HuH-7 (cell line): ENCODE measurements around the gene CCDC177.

Experiments
- DNase-seq: peaks from one replicate; pipeline ENCODE4 v3.0.0; 2011; ENCODE audit warnings: low spot score

Gene CCDC177

DNA sequence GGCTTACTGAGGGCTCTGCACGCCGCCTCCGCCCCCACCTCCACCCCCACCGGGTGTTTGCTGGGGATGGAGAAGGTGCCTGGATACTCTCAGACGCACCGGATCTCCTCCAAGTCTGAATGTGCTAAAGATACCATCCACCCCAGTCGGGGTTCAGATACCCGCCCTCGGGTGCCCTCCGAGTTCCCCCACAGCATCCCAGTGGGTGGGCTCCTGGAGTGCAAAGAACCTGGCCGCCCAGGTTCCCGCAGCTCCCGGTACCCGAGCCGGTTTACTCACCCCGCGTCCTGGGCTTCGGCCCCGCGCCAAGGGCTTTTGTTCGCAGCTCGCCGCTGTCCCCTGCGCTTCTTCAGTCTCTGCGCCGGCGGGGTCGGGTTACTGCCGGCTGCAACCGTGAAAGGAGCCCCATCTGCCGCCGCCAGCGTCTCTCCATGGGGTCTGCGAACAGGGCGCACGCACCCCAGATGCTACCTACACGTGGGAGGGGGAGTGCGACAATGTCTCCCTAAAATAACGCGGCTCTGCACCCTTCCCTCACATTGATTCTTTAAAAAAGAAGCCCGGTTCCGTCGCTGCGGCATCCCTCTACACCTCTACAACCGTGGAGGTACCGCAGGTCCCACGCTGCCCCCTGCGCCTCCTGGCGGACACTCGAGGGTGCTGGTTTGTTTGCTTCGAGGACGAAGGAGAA lies at the start of gene CCDC177:
TSS of gene CCDC177 (minus strand) at position 609 of the 691 bp plus-strand sequence. CDS start 1,249 bp downstream, outside the sequence.
- DNase-seq: peak; percentile 79

DNA sequence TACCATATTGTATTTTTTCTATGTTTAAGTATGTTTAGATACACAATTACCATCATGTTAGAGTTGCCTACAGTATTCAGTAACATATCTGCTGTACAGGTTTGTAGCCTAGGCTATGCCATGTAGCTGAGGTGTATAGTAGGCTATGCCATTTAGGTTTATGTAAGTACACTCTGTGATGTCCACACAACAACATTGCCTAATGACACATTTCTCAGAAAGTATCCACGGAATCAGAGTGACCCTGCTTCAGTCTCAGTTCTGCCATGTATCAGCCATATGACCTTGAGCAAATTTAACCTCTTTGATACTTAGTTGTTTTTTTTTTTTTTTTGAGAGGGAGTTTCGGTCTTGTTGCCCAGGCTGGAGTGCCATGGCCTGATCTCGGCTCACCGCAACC lies 49.5 kb upstream of the CCDC177 start:
- DNase-seq: no peak

DNA sequence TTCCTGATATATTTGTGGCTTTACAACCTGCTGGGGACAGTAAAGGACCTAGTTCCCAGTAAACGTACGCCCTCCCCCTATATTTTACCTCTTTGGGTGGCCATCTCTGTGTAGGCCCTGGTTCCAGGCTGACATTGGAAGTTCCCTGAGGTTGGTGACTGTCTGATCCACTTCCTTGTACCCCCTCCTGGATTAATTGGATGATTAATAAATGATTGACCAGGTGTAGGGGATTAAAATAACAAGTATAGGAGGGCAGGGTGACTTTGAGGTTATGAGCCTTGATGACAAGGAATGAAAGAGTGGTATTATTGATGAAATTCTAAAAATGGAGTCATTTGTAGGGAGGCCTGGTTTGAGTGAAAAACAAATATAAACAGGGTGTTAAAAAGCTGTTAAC lies 46.3 kb upstream of the CCDC177 start:
- DNase-seq: no peak

DNA sequence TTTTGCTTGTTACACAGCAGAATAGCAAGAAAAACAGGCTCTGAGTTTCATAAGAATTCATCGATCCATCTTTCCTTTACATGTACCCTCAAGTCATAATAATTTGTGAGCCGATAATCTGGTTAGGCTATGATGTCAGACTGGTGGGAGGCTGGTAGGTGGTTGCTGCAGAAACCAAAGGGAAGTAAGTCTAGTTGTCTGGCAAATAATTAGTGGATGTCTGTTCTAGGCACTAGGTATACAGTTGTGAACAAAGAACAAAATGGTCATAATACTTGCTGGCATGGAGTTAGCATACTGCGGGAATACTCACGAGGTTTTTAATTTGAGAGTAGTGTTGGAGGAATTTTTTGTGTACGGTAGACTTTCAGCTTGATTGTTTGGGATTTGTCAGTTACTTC lies 45.5 kb upstream of the CCDC177 start:
- no peak for DNase-seq

DNA sequence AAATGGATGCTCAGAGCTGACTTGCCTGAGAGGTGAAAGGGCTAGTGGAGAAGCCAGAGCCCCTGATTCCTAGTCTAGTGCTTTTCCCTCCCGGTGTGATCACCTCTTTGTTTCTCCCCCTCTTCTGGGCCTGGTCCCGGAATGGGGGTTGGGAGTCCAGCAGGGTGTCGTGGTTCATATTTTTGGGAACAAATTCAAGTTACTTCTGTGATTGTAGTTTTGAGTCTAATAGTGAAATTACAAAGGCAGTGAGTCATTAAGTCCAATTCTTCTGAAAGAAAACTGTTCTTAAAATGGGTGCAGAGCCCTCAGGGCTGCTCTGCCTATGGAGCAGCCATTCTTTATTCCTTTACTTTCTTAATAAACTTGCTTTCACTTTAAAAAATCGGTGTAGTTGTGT lies 44.3 kb upstream of the CCDC177 start:
- no peak for DNase-seq

DNA sequence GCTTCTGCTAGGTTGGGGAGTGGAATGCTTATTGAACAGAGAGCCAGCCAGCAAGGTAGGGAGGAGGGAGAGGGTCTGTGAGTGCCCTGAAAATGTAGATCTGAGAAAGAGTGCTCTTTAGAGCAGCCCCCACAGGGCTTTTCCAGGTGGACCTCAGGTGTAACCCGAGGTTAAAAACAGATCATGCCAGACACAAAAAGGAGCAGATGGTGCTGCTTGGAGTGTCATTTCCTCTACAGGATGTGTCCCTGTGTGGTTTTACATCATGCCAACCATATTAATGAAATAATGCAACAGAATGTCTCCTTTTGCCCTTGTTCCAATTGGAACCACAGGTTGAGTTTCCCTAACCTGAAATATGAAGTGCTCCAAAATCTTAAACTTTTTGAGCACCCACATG lies 43.1 kb upstream of the CCDC177 start:
- DNase-seq: no peak

DNA sequence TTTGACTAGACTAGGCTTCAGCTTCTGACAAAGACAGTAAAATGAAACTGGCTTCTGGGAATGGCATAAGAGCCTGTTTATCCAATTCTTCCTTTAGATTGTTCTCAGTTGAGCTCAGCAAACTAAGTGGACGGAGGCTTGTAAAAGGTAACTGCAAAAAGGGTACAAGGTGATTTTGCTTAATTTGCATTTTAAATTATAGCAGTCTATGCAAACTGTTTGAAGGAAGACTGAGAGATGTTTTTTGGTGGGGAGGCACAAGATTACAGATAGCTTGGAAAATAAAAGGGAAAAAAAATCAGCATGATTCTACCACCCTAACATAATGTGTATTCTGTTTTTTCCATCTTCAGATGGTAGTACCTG lies 41.7 kb upstream of the CCDC177 start:
- DNase-seq: no peak

DNA sequence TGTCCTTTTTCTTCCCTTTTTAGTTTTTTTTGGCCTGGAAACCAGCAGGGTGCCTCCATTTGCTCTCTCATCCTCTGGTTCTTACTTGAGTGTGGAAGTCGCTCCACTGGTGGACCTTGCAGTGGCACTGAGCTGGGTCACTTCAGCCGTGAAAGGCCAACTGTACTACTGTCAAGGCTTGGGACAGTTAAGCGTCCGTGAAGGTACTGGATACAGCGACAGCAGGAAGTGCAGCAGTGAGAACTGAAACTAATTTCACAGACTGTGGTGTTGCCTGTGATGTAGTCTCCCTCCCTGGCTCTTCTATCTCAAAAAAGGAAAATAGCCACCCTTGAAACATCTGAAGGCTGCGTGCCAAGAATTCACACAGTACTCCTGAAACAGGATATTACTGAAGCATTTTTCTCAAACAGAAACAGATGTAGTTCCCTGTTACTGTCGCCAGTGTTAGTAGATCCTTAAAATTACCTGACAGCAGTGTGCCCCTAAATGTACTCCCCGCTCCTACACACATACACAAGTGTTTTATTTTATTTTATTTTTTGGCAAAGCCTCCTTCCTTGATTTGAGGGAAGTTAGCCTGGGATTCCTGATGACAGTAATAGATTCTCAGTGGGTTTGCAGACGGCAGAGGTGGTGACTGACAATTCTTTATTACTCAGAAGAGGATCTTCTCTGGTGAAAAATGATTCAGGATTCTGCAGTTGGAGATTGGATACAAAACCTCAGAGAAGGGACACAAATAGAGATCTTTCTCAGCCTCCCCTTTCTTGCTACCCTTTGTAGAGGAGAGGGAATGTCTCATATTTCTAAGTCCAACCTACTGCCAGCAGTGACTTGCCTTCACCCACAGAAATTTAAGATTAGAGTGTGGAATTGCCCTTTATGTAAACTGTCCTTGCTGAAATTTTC lies 41.1 kb upstream of the CCDC177 start:
- DNase-seq: no peak

DNA sequence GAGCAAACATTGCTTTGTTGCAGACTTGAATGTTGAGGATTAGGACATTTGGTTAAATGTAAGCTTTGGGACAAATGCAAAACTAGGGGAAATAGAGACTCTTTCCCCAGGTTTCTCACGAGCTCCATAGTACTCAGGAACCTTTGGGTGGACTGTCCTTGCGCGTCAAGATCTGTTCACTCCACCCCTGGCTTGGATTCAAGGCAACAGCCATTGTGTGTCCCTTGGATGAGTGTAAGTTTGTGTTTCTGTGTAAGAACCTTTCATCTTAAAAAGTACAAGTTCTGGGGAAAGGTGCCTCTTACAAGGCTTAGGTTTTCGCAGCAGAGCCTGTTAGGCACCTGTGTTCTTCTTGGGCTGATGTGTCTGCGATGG lies 40.4 kb upstream of the CCDC177 start:
- DNase-seq: no peak

DNA sequence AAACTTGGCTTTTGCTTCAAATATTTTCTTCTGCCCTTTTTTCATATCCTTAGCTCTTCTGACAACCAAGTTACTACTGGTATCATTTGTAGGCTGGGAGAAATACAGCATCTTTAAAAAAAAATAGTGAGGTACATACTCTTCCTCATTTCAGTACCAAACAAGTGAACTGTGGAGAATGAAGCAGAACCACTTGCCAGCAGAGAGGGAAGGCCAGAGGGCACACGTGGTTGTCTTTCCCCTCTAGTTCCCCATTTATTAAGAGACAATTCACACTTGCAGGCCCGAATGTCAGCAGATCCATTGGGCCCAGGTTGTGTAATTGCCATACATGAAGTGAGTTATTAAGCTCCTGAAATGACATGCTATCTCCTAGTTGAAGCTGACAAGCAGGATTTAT lies 39.9 kb upstream of the CCDC177 start:
- no peak for DNase-seq

DNA sequence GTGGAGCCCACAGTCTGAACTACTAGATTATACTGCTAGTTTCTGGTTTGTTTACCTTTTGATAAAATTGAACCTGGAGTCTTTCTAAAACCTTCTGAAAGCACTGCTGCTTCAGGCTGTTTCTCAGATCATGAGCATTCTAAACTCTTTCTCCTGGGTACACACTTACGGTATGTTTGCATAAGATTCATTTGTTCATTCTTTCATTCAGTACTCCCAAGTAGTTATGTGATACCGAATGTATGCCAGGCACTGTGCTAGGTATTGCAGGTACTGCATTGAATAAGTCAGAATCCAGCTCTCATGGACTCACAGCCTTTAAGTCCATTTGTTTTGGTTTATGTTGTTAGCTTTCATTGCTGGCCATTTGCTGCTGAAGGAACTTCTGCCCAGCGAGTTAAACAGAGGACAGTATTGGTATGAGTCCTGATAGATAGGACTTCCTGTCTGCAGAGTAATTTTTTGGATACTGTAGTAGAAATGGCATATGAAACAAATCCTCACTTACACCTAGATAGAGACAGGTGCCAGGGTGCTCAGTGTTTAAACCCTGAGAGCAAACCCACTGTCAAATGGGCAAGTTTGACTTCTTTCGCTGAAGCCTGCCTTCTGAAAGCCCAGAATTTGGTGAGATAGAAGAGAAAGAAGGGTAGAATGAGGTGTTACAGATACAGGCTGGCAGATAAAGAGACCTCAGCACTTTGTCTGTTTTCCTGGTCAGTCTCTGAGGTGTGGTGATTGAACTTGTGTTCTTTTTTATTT lies 38.8 kb upstream of the CCDC177 start:
- no peak for DNase-seq

DNA sequence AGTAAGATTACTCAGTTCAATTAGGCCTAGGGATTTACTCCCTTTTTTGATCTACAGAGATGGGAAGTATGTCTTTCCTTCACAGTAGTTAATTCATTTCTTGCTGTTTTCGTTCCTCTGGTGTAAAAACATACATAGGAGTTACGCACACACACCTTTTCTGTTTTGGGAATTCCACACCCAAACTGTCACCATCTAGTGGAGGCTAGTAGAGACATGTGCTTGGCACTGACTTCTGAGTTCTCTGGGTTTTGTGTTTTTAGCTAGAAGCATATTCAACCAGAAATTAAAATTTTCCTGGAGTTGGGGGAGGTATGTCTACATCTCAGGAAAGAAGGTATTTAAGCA lies 38.1 kb upstream of the CCDC177 start:
- DNase-seq: no peak

DNA sequence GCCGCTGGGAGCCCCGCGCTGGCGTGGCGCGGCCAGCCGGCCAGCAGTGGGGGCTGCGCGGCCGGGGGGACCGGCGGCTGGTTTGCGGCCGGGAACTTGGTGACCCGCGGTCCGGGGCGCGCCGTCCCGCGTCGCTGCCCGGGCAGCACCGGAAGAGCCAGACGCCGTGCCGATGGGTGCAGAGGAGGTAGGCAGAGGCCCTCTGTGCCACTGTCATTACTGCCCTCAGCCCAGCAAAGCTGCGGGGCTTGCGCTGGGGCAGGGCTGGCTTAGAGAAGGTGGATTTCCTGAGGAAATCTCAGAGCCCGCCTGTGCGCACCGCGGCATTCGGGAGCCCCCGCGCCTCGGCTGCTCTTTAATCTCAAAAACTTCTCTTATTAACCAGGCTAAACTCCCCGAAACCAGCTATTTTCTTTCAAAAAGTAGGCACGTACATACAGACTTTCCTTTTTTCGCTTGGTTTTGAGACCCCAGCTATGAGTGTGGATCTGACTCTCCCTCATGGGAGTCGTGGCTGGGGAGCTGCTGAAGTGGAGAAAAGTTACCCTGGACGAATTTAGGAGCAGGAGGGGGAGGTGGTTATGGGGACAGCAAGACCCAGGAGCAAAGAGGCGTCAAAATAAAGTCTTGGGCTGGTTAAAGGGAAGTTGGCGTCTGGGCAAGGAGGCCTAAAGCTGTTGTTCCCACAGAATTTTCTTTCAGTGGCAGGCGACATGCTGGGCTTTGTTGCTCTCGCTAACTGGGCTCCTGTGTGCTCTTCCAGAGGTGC lies 37.5 kb upstream of the CCDC177 start:
- no peak for DNase-seq

DNA sequence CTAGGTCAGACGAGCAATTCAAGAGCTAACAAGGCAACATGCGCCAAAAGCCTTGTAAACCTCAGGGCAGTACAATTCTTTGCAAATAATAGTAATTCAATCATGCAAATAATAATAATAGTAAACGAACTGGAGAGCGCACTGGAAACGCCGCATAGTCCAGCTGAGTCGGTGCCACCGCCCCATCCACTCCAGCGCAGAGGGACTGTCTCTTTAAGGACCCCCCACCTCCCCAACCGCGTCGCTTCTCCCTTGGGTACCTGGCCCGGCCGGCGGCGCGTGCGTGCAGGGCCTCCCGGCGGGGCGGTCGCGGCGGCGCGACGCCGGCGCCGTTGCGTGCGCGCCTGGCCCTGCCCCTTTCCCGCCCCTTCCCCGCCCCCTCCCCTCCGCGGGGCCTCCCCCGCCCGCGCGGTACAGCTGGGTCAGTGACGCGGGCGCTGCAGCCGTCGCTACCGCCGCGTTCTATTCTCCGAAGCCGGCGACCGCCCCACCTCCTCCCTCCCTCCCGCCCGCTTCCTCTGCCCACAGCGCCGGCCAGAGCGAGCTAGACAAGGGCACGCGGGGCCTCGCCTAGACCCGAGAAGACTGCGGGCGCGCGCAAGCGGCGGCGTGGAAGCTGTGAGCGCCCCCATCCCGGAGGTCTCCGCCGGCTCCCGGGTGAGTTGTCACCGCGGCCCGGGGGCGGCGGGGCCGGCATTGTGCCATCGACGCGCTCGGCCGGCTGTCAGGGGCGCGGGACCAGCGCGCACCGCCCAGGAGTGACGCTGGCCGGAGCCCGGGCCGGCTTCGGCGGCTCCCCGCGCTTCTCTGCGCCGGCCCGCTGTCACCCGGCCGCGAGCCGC lies 36.7 kb upstream of the CCDC177 start, which contains the start of gene SUSD6:
TSS of gene SUSD6 (plus strand) at position 425 of the 842 bp plus-strand sequence. CDS start 46,997 bp downstream, outside the sequence.
- DNase-seq: peak; percentile 79

DNA sequence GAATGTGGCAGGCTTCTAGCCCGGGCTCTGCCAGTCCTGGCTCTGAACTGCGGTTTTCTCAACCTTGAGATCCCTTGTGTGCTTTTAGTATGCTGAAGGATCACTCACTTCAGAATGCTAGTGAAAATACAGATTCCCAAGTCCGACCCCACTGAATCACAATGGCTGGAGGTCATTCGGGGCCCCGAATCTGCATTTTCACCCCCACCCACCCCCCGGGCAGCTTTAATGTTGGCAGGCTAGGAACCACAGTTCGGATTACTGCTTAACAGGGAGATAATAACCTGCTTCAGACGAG lies 36.2 kb upstream of the CCDC177 start:
- no peak for DNase-seq

DNA sequence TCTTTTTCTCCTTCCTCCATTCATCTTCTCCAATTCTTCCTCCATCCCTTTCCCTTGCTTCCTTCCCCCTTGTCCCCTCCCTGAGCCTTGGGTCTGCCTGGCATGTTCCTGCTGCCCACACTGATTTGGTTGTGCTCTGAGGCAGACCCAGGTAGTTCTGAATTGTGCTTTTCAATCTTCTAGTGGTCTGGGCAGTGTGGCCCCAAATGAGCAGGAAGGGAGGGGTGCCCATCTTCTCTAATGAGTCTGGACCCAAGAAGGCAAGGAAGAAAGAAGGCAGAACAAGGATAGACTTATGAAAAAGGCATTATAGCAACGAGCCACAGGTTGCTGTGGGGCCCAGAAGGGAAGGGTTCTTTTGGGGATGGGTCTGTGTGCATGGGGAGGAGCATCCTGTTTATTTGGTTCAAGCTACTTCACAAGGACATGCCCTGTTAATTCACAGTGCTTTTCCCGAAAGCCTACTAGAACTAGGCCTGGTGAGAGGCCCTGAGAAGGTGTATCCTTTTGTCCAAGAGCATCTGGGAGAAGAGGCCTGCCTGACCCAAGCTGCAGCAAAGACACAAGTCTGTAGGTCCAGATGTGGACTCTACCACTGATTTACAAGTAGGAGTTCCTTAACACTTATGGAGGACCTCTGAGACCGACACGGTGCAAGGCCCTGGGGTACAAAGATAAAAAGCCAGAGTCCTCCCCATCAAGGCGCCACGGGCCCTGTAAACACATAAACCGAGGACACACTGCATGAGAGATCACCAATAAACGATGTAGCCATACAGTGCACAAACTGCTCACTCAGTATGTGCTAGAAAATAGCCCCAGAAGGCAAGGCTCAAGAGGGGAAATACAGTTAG lies 35.6 kb upstream of the CCDC177 start:
- DNase-seq: no peak

DNA sequence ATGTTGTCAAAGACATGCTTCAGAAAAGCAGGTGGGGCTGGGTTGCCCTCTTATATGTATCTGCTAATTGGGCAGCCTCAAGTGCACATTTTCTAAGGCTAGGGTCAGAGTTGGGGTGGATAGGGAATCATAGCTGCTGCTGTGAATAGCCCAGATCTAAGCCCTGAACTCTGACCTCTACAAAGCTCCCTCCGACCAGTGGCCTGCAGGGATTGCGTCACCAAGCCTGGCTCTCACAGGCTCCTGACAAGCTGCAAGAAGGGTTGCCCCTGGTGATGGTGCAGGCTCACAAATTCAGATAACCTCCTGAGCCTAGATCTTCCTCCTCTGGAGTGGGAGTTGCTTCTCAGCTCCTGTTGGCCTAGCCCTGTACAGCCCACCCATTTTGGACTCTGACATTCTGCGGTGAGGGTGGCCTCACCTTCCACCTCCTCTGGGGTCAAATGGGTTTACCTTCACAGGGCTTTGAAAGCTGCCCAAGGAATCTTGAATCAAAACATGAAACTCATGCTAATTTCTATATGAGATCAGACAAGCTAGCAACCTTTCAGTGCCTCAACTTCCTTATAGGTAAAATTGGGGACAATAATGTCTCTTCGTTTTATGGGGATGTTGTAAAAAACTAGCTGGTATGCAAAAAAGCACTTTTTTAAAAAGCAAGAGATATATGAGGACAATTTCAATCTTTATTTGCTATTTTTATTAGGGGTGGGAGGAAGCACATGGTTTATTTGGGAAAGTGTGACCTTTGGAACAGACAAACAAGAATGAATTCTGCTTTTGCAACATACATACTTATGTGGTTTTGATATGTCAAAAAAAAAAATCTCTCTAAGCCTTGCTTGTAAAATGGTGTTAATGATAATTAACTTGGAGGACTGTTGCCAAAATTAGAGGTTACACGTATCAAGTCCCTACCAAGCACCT lies 31.9 kb upstream of the CCDC177 start:
- DNase-seq: peak; percentile 52

DNA sequence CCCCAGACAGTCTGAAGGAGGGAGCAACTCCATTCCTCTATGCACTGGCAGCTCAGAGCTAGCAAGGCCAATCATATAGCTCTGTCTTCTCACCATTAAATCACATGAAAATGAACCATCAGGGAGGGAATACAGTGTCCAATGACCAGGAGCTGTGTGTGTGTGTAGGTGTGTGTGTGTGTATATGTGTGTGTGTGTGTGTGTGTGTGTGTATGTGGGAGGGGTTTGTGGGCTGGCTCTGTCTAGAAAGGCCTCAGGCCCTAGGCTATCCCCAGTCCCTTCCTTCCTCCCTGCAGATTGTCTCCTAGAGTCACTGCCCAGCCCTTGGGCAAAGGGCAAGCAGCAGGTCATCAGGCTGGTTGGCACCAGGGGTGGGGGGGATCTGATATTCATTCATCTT lies 31.1 kb upstream of the CCDC177 start:
- no peak for DNase-seq

DNA sequence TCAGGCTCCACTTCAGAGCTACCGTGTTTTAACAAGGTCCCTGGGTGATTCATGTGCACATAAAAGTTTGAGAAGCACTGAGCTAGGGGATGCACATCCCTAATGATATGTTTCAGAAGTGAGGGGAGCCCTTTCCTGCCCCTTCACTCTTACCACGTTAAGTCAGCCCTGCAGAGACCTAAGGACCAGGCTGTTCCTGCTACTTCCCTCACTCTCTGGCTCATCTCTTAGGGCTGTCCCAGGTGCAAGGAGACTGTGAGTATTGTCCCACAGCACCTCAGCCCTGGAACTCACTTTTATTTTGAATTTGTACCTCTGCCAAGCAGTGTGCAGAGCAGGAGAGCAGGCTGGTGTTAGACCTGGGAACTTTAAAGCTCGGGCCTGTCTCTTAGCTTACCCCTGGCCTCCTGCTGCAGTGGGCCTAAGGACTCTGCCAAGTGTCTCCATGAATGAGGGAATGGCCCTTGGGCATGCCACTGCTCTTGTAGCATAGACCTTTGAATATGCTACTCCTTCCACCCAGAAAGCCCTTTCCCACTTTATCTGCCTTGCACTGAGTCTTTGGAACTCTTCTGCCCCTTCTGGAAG lies 25.7 kb upstream of the CCDC177 start:
- no peak for DNase-seq
